Measurements from ENCODE around the gene AJM1. TPM values are rescaled to one million over a fixed set of nuclear protein-coding genes. Genes with fewer than 3 reads are reported as not detected.

AJM1 gene
- total RNA-seq, 4 donors from 2014 or later, result 2.0 to 3.9 (median 3.7) TPM

- Histone ChIP-seq H3K36me3 (peaks cover 0 to 88% (median 18%) of the 10 kb centered on the region in 3 donors), H3K4me1 (no peaks in the 10 kb centered on the region), H3K27ac (no peak overlapping the region), H3K4me3 (no peak overlapping the region), H3K27me3 (no peaks in the 10 kb centered on the region), H3K9me3 (no peaks in the 10 kb centered on the region)
- WGBS, 2 donors, result 92 to 96% methylated on average over 6 to 14 of the region's 14 CpGs
- no peak for TF ChIP-seq EP300 (IDR thresholded peaks at IDR 0.05)
- TF ChIP-seq CTCF (IDR thresholded peaks at IDR 0.05), result no peak
- no peak for TF ChIP-seq POLR2A (IDR thresholded peaks at IDR 0.05)
- no peak for DNase-seq (ENCODE audit: low spot score in 2 of 2)
Observed at GRCh38 chr9:136829412-136829811, 12.9 kb upstream of the AJM1 start.

GRCh38 chr9:136829981-136830885 is 12.0 kb upstream of the AJM1 start:
- Histone ChIP-seq H3K9me3 (no peaks in the 10 kb centered on the region), H3K27ac (no peak overlapping the region), H3K4me3 (no peak overlapping the region), H3K27me3 (no peaks in the 10 kb centered on the region), H3K4me1 (no peaks in the 10 kb centered on the region), H3K36me3 (peaks cover 0 to 87% (median 18%) of the 10 kb centered on the region in 3 donors)
- WGBS, 2 donors, result 86 to 90% methylated on average over 29 of the region's 41 CpGs
- DNase-seq (ENCODE audit: low spot score in 2 of 2), result no peak
- no peak for TF ChIP-seq EP300 (IDR thresholded peaks at IDR 0.05)
- no peak for TF ChIP-seq CTCF (IDR thresholded peaks at IDR 0.05)
- no peak for TF ChIP-seq POLR2A (IDR thresholded peaks at IDR 0.05)

GRCh38 chr9:136831002-136831719 is 11.1 kb upstream of the AJM1 start:
- H3K36me3 ChIP-seq, result peaks cover 0 to 87% (median 18%) of the 10 kb centered on the region in 3 donors

GRCh38 chr9:136831720-136832104 is 10.6 kb upstream of the AJM1 start:
- DNase-seq (ENCODE audit: low spot score in 2 of 2), result no peak
- H3K9me3 ChIP-seq, result no peaks in the 10 kb centered on the region

More at GRCh38 chr9:136831002-136831719, 11.1 kb upstream of the AJM1 start:
- Histone ChIP-seq H3K27me3 (no peaks in the 10 kb centered on the region), H3K27ac (no peak overlapping the region), H3K9me3 (no peaks in the 10 kb centered on the region), H3K4me1 (no peaks in the 10 kb centered on the region), H3K4me3 (no peak overlapping the region)
- no peak for TF ChIP-seq POLR2A (IDR thresholded peaks at IDR 0.05)
- TF ChIP-seq CTCF (IDR thresholded peaks at IDR 0.05), result no peak
- TF ChIP-seq EP300 (IDR thresholded peaks at IDR 0.05), result no peak
- no peak for DNase-seq (ENCODE audit: low spot score in 2 of 2)
- WGBS, 2 donors, result 88 to 90% methylated on average over 28 to 29 of the region's 30 CpGs

More at GRCh38 chr9:136831720-136832104, 10.6 kb upstream of the AJM1 start:
- peaks cover 0 to 87% (median 18%) of the 10 kb centered on the region in 3 donors for H3K36me3 ChIP-seq
- no peaks in the 10 kb centered on the region for H3K4me1 ChIP-seq
- H3K27me3 ChIP-seq, result no peaks in the 10 kb centered on the region
- no peak overlapping the region for H3K27ac ChIP-seq
- H3K4me3 ChIP-seq, result no peak overlapping the region
- 83 to 91% methylated on average over 14 to 23 of the region's 23 CpGs for WGBS, 2 donors
- no peak for TF ChIP-seq POLR2A (IDR thresholded peaks at IDR 0.05)
- TF ChIP-seq EP300 (IDR thresholded peaks at IDR 0.05), result no peak
- no peak for TF ChIP-seq CTCF (IDR thresholded peaks at IDR 0.05)
